GM21390 (cell line): ENCODE results near the gene MAN1A2.

Experiments
- ATAC-seq: cut with Tn5 transposase; IDR thresholded peaks from one replicate; pipeline ENCODE4 v1.9.1; 2021; ENCODE audit not compliant: unreplicated experiment

Gene MAN1A2

GRCh38 chr1:117573386-117574023, 206.3 kb downstream of the MAN1A2 start:
- no peak for ATAC-seq

- no peak for ATAC-seq
Observed at GRCh38 chr1:117574161-117574835, 207.0 kb downstream of the MAN1A2 start.

GRCh38 chr1:117575586-117576225, 208.5 kb downstream of the MAN1A2 start:
- no peak for ATAC-seq

DNA sequence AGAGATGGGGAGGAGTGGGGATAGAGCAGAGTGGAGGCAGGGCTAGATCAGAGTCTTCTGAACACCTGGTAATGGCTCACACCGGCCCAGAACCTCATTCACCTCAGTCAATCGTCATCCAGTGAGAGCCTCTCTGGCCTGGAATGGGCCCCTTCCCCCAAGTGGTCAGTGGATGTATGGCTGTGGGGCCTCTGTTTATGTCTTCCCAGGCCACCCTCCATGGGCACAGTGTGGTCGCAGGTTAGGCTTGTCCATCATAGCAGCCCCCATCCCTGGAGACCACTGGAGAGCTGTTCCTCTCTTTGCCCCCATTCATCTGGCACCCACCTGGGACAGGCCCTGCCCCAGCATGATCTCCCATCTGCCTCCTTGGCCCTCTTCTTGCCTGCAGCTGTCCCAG, 209.0 kb downstream of the MAN1A2 start:
- ATAC-seq, result no peak

DNA sequence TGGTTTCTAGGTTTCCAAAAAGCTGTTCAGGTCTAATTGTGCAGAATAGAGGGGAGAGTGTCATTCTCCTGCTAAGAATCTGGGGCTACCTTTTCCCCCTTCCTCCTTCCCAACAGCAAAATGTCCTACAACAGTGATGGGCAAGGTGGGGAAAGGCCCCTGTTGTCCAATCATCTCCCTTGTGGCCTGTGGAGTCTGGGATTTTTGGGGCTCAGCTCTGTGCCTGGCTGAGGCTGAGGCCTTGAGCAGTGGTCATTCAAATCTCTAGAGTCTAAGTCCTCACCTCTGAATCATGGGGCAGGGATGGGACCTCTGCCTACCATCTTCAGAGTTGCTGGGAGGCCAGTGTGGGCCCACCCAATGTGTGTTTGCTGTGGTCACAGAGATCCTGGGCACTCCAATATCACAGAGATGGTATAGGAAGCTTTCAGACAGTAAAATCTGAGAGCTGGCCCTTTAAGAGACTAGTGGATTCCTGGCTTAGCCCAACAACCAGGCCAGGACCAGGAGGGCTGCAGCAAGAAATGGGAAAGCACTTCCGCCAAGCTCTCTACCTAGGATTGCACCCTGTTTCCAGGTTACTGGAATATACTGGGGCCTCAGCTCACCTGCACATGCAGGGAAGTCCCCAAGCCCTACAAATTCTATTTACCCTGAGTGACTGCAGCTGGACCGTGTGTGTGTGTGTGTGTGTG, 210.1 kb downstream of the MAN1A2 start:
- ATAC-seq, result no peak

DNA sequence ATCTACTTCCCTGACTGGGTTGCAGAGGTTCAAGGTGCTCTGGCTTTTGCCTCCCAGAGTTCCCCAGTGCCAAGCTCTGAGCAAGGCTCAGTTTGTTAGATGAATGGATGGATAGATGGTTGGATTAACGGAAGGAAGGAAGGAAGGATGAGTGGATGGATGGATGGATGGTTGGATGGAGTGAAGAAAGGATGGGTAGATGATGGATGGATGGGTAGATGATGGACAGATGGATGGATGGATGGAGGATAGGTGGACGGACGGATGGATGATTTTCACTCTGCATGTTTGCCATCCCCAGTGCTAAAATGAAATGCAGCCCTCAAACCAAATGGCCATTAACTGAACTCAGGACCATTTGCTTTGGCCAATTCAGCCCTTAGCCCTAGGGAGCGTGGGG, 211.2 kb downstream of the MAN1A2 start:
- ATAC-seq, result no peak
